WERI-Rb-1 (cell line): ENCODE measurements around the gene EIF4E.
"Not testable (repeated sequence)": the region's sequence is repeated elsewhere in the genome, so short reads cannot be mapped to it uniquely, and the experiment has no call there.

Source experiments
- DNase-seq: peaks from one replicate; pipeline ENCODE4 v3.0.0-alpha.2; 2020
- H3K27ac ChIP-seq: fragments of 250-450 bp; sonication (Bioruptor Pico); 2 replicates; pipeline ENCODE4 v1.5.1; 2020; ENCODE audit warnings: mild to moderate bottlenecking, moderate library complexity
- H3K27me3 ChIP-seq: fragments of 250-450 bp; sonication (Bioruptor Pico); 2 replicates; pipeline ENCODE4 v1.5.1; 2021; ENCODE audit warnings: mild to moderate bottlenecking, low read depth, moderate library complexity; ENCODE audit not compliant: insufficient read depth, severe bottlenecking
- H3K36me3 ChIP-seq: fragments of 250-450 bp; sonication (Bioruptor Pico); 2 replicates; pipeline ENCODE4 v1.5.1; 2020; ENCODE audit warnings: mild to moderate bottlenecking, moderate library complexity
- H3K4me3 ChIP-seq: 2 replicates; pipeline ENCODE4 v1.5.1; 2011; ENCODE audit warnings: low read depth, mild to moderate bottlenecking, control low read depth, low read length
- H3K9me3 ChIP-seq: fragments of 250-450 bp; sonication (Bioruptor Pico); 2 replicates; pipeline ENCODE4 v1.5.1; 2021; ENCODE audit warnings: mild to moderate bottlenecking, moderate library complexity; ENCODE audit not compliant: severe bottlenecking
- TF ChIP-seq, protein P1 (sequence below): IDR thresholded peaks from 2 replicates; pipeline ENCODE4 v1.5.1; 2011; ENCODE audit warnings: low read depth, mild to moderate bottlenecking, control low read depth, inconsistent platforms, low read length

The EIF4E gene

DNA sequence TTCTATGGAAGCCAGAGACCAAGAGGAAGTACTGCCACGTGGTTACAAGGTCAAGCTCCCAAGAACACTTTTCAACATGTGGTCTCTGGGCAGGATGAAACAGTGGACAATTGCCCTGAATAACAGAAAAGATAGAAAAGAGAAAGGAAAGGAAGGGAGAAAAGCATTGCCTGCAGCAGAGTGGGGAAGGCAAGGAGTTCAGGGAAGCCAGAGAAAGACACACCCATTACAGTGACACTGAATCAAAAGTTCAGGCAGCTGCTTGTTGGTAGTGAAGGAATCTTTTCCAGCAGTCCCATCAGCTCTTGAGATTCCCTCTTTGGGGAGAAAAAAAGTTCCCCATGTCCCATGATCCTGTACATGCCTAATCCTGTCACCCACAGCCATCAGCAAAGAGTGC lies 80.5 kb downstream of the EIF4E start:
- Histone ChIP-seq H3K9me3 (peaks cover 3% of the 10 kb centered on the region), H3K27ac (no peak overlapping the region), H3K36me3 (no peaks in the 10 kb centered on the region), H3K4me3 (no peak overlapping the region), H3K27me3 (no peaks in the 10 kb centered on the region)
- TF ChIP-seq, protein P1, sequence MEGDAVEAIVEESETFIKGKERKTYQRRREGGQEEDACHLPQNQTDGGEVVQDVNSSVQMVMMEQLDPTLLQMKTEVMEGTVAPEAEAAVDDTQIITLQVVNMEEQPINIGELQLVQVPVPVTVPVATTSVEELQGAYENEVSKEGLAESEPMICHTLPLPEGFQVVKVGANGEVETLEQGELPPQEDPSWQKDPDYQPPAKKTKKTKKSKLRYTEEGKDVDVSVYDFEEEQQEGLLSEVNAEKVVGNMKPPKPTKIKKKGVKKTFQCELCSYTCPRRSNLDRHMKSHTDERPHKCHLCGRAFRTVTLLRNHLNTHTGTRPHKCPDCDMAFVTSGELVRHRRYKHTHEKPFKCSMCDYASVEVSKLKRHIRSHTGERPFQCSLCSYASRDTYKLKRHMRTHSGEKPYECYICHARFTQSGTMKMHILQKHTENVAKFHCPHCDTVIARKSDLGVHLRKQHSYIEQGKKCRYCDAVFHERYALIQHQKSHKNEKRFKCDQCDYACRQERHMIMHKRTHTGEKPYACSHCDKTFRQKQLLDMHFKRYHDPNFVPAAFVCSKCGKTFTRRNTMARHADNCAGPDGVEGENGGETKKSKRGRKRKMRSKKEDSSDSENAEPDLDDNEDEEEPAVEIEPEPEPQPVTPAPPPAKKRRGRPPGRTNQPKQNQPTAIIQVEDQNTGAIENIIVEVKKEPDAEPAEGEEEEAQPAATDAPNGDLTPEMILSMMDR, result no peak
- DNase-seq, result no peak

DNA sequence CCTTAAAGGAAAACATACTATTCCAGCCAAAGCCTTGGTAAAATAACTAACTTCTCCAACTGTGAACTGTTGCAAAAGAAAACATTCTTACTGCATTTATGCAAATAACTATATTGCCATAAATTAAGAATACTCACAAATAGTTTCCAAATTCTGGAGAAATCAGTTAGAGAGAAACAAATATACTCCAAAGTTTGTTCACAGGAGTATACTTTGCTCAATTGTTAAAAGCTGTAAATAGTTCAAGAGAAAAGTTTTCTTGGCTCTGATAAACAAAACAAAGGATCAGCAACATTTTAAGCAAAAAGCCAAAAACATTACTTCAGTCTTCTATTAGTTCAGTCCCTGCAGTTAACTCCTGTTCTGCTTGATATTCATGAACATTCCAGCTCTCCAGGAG lies 83.0 kb downstream of the EIF4E start:
- no peak overlapping the region for H3K4me3 ChIP-seq
- no peaks in the 10 kb centered on the region for H3K36me3 ChIP-seq
- H3K27me3 ChIP-seq, result no peaks in the 10 kb centered on the region
- H3K27ac ChIP-seq, result no peak overlapping the region
- TF ChIP-seq, protein P1, result no peak
- H3K9me3 ChIP-seq, result peaks cover 3% of the 10 kb centered on the region
- DNase-seq, result no peak

DNA sequence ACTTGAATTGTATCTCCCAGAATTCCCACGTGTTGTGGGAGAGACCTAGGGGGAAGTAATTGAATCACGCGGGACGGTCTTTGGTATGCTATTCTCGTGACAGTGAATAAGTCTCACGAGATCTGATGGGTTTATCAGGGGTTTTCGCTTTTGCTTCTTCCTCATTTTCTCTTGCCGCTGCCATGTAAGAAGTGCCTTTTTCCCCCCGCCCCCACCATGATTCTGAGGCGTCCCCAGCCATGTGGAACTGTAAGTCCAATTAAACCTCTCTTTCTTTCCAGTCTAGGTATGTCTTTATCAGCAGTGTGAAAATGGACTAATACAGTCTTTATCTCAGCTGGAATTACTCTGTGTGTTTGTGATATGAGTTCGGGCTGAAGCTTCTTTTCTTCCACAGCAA lies 86.0 kb downstream of the EIF4E start:
- H3K4me3 ChIP-seq, H3K9me3 ChIP-seq, H3K27me3 ChIP-seq, H3K36me3 ChIP-seq, H3K27ac ChIP-seq, DNase-seq: not testable (repeated sequence)

DNA sequence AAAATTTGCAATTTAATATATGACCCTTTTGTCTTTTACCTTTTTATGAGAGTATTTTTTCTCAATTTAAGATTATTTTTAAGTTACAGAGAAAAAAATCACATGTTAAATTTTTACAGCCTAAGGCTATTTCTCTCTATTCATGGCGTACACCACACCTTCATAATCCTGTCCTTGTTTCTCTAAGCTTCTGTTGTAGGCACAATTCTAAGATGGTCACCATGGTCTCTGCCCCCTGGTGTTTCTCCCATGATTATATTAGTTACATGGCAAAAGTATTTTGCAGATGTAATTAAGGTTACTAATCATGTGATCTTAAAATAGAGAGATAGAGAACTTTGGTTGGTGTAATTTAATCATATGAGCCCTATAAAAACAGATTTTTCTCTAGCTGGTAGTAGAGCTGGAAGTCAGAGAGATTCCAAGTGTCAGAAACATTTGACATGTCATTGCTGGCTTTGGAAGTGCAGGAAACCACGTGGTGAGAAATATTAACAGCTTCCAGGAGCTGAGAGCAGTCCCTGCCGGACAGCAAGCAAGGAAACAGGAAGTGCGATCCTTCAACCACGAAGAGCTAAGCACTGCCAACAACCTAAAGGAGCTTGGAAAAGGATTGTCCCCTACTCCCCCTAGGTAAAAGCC lies 89.8 kb downstream of the EIF4E start:
- Histone ChIP-seq H3K4me3 (no peak overlapping the region), H3K27ac (no peak overlapping the region), H3K36me3 (no peaks in the 10 kb centered on the region), H3K9me3 (no peaks in the 10 kb centered on the region), H3K27me3 (no peaks in the 10 kb centered on the region)
- TF ChIP-seq, protein P1, result 0 out of 2 replicates have a peak, but pooled peaks have one; percentile 5
- DNase-seq, result peak; percentile 55

DNA sequence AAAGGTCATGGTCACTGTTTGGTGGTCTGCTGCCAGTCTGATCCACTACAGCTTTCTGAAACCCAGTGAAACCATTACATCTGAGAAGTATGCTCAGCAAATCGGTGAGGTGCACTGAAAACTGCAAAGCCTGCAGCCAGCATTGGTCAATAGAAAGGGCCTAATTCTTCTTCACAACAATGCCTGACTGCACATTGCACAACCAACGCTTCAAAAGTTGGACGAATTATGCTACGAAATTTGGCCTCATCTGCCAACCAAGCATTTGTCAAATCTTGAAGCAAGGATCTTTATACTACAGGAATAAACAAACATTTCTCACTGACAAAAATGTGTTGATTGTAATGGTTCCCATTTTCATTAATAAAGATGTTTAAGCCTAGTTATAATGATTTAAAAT lies 90.4 kb downstream of the EIF4E start:
- no peaks in the 10 kb centered on the region for H3K27me3 ChIP-seq
- H3K9me3 ChIP-seq, result no peaks in the 10 kb centered on the region
- no peak for DNase-seq
- no peak overlapping the region for H3K27ac ChIP-seq
- no peaks in the 10 kb centered on the region for H3K36me3 ChIP-seq
- no peak overlapping the region for H3K4me3 ChIP-seq
- TF ChIP-seq, protein P1, result no peak

DNA sequence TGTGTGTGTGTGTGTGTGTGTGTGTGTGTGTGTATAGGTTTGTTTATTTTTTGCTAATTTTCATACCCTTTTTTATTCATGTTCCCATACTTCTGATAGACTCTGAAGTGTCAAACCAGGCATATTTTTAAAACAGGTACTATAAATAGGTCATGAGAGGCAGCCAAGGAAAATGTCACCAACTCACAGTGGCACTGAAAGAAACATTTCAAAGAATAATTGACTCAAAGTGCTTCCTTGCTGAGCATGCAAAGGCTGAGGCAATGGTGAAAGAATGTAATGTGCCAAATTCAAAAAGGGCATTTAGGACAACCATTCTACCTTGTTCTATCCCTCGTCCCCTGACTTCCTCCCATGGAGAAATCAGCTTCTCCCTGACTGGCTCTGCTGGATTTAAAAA lies 95.5 kb downstream of the EIF4E start:
- no peak for DNase-seq
- no peak overlapping the region for H3K27ac ChIP-seq
- H3K27me3 ChIP-seq, result no peaks in the 10 kb centered on the region
- no peaks in the 10 kb centered on the region for H3K9me3 ChIP-seq
- TF ChIP-seq, protein P1, result no peak
- no peaks in the 10 kb centered on the region for H3K36me3 ChIP-seq
- H3K4me3 ChIP-seq, result no peak overlapping the region

DNA sequence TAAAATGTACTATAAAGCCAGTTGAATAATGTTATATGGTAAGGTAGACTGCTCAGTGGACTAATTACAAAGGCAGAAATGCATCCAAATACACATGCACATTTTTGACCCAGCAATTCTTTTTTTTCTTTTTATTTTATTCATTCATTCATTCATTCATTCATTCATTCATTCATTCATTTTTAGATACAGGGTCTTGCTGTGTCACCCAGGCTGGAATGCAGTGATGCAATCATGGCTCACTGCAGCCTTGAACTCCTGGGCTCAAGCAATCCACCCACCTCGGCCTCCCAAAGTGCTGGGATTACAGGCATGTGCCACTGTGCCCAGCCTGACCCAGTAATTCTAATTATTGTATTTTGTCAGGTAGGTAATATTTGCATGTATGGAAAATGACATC lies 97.9 kb downstream of the EIF4E start:
- not testable (repeated sequence) for H3K4me3 ChIP-seq, DNase-seq

More for the DNA sequence above, 97.9 kb downstream of the EIF4E start:
- H3K36me3 ChIP-seq, H3K27me3 ChIP-seq, H3K9me3 ChIP-seq, H3K27ac ChIP-seq: not testable (repeated sequence)
